HG02623 (cell line): ENCODE measurements around the gene SLC47A1.
"Not testable (repeated sequence)": the region's sequence is repeated elsewhere in the genome, so short reads cannot be mapped to it uniquely, and the experiment has no call there.

Experiments
- ATAC-seq: cut with Tn5 transposase; IDR thresholded peaks from one replicate; pipeline ENCODE4 v1.9.1; 2021; ENCODE audit warnings: moderate library complexity; ENCODE audit not compliant: unreplicated experiment

The SLC47A1 gene

DNA sequence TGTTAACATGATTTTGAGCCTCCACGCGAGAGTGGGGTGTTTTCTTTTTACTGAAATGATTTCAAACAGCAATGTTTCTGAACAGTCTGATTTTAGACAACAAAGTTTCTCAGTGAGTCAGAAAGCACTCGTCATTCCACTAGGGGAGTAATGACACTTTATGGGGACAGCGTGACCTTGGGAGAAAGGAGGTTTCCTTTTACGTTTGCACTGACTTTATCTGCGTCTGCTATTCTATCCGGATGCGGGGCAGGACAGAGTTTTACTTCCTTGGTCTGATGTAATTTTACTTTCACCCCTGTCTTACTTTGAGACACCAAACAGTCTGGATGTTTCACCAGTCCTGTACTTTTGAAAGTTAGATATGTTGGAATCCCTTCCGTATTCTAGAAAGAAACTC is 20.7 kb downstream of the SLC47A1 start:
- no peak for ATAC-seq

GRCh38 chr17:19555746-19556145 is 22.1 kb downstream of the SLC47A1 start:
- ATAC-seq: no peak

- no peak for ATAC-seq
Observed at GRCh38 chr17:19558946-19559345, 25.3 kb downstream of the SLC47A1 start.

GRCh38 chr17:19561697-19562318 is 28.2 kb downstream of the SLC47A1 start:
- no peak for ATAC-seq

DNA sequence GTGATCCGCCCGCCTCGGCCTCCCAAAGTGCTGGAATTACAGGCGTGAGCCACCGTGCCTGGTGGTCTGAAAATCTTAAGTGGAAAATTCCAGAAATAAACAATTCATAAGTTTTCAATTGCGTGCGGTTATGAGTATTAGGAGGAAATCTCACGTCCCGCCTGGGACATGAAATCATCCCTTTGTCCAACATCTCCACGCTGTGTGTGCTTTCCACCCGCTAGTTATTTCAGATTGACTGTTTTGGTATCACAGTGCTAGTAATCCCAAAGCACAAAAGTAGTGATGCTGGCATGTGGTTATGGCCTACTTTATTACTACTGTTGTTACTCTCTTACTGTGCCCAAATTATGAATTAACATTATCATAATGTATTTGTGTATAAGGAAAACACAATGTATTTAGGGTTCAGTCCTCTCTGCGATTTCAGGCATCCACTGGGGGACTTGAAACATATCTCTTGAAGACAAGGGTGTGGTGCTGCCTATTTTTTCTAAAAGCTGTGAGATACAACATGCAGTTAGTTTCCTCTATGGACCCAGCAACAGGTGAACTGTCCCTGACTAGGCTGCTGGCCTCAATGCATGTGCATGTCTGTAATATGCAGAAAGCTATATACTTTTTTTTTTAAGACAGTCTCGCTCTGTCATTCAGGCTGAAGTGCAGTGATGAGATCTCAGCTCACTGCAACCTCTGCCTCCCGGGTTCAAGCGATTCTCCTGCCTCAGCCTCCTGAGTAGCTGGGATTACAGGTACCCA is 32.3 kb downstream of the SLC47A1 start:
- no peak for ATAC-seq

GRCh38 chr17:19567216-19568015 is 33.8 kb downstream of the SLC47A1 start:
- no peak for ATAC-seq

DNA sequence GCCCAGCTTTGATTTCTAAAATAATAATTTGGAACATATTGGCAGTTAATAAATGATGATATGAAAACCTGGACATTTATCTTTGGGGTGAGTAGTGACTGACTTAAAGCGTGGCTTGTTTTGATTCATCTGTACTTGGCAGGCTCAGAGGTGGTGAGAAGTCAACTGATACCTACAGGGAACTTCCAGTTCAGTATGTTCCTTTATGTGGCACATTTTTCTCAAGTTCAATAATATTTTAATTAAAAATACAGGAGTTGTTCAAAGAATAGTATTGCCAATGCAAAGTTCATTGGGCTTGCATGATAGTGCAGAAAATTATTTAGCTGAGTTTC is 34.3 kb downstream of the SLC47A1 start:
- ATAC-seq: no peak

GRCh38 chr17:19569785-19570543 is 36.3 kb downstream of the SLC47A1 start:
- no peak for ATAC-seq

- no peak for ATAC-seq
Observed at GRCh38 chr17:19570544-19571062, 36.9 kb downstream of the SLC47A1 start.

- no peak for ATAC-seq
Observed at GRCh38 chr17:19573075-19573474, 39.4 kb downstream of the SLC47A1 start.

- no peak for ATAC-seq
Observed at GRCh38 chr17:19574956-19575355, 41.3 kb downstream of the SLC47A1 start.

- no peak for ATAC-seq
Observed at GRCh38 chr17:19578545-19578944, 44.9 kb downstream of the SLC47A1 start.

GRCh38 chr17:19579192-19579761 is 45.6 kb downstream of the SLC47A1 start:
- ATAC-seq: no peak

- no peak for ATAC-seq
Observed at GRCh38 chr17:19579867-19580565, 46.4 kb downstream of the SLC47A1 start.

DNA sequence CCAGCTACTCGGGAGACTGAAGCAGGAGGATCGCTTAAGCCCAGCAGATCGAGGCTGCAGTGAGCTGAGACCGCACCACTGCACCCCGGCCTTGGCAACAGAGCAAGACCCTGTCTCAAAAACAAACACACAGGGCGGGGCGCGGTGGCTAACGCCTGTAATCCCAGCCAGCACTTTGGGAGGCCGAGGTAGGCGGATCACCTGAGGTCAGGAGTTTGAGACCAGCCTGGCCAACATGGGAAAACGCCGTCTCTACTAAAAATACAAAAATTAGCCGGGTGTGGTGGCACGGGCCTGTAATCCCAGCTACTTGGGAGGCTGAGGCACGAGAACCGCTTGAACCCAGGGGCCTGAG is 46.9 kb downstream of the SLC47A1 start:
- not testable (repeated sequence) for ATAC-seq

DNA sequence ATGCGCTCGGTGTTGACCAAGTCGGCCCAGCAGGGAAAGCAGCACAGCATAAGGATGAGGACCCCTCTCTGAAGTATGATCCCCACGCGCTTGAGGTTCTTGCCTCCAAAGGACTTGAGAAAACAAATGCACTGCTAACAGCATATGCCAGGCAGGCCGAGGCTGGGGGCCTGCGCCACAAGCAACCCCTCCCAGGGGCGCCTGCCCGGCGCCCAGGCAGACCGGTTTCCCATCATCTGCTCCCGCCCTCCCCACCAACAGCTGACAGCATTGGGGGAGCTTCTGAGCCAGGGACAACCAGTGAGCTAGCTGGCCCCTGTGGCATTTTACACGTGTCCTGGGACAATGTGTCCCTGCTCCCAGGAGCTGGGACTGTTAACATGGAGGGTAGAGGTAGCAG is 48.5 kb downstream of the SLC47A1 start:
- ATAC-seq: not testable (repeated sequence)

DNA sequence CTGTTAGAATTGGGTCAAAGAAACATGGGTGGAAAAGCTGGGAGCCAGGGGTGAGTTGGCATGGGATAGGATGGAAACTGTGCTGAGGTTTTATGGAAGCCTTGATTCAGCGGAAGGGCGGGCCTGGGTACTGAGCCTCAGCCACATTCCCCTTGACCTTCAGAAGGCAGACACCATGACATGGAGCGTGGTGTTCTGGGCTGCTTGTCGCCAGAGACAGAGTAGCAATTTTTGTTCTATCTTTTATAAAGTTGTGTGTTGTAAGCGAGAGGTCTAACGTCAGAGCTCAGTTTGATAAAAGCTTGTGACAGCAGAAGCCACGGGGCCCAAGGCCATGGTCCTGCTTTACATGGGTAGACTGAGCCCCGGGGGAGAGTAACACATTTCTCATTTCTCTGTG is 50.2 kb downstream of the SLC47A1 start:
- ATAC-seq: no peak

DNA sequence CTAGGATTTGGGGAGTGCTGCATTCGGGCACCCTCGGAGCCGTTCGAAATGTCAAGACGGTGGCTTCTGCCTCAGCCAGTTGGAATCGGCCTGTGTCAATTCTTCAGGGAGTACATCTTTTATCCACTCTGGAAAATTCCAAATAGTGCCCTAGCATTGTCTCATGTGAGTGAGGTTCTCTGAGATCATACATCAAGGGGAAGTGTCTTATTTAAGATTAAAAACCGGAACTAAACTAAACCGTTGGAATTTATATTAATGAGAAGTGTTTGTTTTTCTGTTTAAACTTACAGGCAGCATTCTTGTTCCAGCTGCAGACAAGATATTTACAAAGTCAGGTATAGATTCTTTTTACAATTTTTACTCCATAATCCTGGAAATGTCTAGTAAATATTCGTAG is 56.8 kb downstream of the SLC47A1 start:
- no peak for ATAC-seq

GRCh38 chr17:19590912-19591551 is 57.4 kb downstream of the SLC47A1 start:
- ATAC-seq: no peak

- ATAC-seq: no peak
Observed at GRCh38 chr17:19592316-19592715, 58.7 kb downstream of the SLC47A1 start.
